ENCODE measurements around the gene C17orf75. TPM values are rescaled to one million over a fixed set of nuclear protein-coding genes. Genes with fewer than 3 reads are reported as not detected.

C17orf75 gene
- total and polyA plus RNA-seq, 2 of the 4 experiments (the other 2 are of a cell fraction), result 11.5 to 16.1 TPM

DNA sequence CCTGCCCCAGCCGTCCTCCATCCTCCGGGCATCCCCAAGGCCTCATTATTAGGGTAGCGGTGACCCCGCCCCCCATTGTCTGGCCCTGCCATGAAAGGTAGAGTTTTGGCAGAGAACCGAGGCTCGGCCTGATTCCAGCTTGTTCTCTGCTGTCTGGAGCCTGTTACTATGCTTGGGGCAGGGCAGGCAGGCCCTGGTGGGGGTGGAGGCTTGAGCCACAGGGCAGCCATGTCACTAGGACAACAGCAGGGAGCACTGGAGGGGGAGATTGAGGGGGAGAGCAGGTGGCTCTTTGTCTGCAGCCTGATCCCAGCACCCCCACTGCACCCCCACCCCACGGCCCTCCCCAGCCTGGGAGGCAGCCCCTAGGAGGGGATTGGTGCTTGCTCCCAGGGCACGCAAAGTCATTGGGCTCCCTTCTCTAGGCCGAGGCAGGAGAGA, 60.9 kb downstream of the C17orf75 start:
- in situ Hi-C loops (cut with MboI; ENCODE audit: low sequenced_read_pairs), result no loop called here

More for the DNA sequence above, 60.9 kb downstream of the C17orf75 start:
- intact Hi-C loops (cut with micrococcal nuclease) (no loop called here), dilution Hi-C loops (cut with HindIII; ENCODE audit: low sequenced_read_pairs, unreplicated experiment) (no loop called here)
- H3K4me1 ChIP-seq (ENCODE audit: control insufficient read depth, insufficient read depth, low read length), result no peaks in the 10 kb centered on the region
- no peak overlapping the region for H3K9ac ChIP-seq (ENCODE audit: low read depth, low read length)
- no peak overlapping the region for H2BK5ac ChIP-seq (ENCODE audit: low read depth, low read length, poor library complexity, severe bottlenecking)
- no peak overlapping the region for H2AK9ac ChIP-seq (replicated peaks; ENCODE audit: low read depth, low read length, poor library complexity)
- H3K56ac ChIP-seq (ENCODE audit: extremely low read depth, insufficient read depth, low read length), result no peak overlapping the region
- no peak overlapping the region for H4K5ac ChIP-seq (ENCODE audit: low read depth, low read length)
- no peak overlapping the region for H3K4ac ChIP-seq (ENCODE audit: low read depth, low read length)
- no peaks in the 10 kb centered on the region for H3K36me3 ChIP-seq (ENCODE audit: control insufficient read depth, insufficient read depth, low read length)
- H3K27me3 ChIP-seq (ENCODE audit: control insufficient read depth, insufficient read depth, low read length), result peaks cover 39% of the 10 kb centered on the region
- ChIA-PET CTCF (interaction anchor here (0.7 kb wide), 1 partner anchor 38 kb away, joined by 3 read pairs; no protein-coding TSS in a partner anchor), POLR2A (ENCODE audit: unreplicated experiment) (no interaction called here)
- no peak overlapping the region for H3K27ac ChIP-seq (ENCODE audit: insufficient read depth, low read length)
- no peaks in the 10 kb centered on the region; the same call in 1 of the 2 replicates for H4K20me1 ChIP-seq (ENCODE audit: insufficient read depth, low read length)
- H4K91ac ChIP-seq (ENCODE audit: insufficient read depth, low read depth, low read length), result no peak overlapping the region
- no peak overlapping the region for H2AFZ ChIP-seq (replicated peaks; ENCODE audit: low read length, poor library complexity)
- no peak for ATAC-seq (ENCODE audit: low read depth)
- H3K4me2 ChIP-seq (ENCODE audit: low read depth, low read length), result no peak overlapping the region
- BruUV-seq (replicated peaks), result no TSS peak
- no peaks in the 10 kb centered on the region for H3K9me3 ChIP-seq (ENCODE audit: control insufficient read depth, insufficient read depth, low read length)
- no peak for DNase-seq
- TF ChIP-seq MAFK (IDR thresholded peaks at IDR 0.05; ENCODE audit: low read depth, low read length) (no peak), MAZ (IDR thresholded peaks at IDR 0.05; ENCODE audit: borderline replicate concordance, low read depth, low read length) (no peak), BHLHE40 (IDR thresholded peaks at IDR 0.05; ENCODE audit: low read depth, low read length) (no peak), CHD1 (IDR thresholded peaks at IDR 0.05; ENCODE audit: low read depth, low read length) (no peak), RFX5 (IDR thresholded peaks at IDR 0.05; ENCODE audit: low read depth, low read length) (no peak), SMC3 (IDR thresholded peaks at IDR 0.05; ENCODE audit: low read depth, low read length) (no peak), NFE2L2 (IDR thresholded peaks at IDR 0.05; ENCODE audit: low read depth, low read length) (no peak), FOS (IDR thresholded peaks at IDR 0.05; ENCODE audit: low read depth, low read length) (no peak)
- TF ChIP-seq, protein P1, sequence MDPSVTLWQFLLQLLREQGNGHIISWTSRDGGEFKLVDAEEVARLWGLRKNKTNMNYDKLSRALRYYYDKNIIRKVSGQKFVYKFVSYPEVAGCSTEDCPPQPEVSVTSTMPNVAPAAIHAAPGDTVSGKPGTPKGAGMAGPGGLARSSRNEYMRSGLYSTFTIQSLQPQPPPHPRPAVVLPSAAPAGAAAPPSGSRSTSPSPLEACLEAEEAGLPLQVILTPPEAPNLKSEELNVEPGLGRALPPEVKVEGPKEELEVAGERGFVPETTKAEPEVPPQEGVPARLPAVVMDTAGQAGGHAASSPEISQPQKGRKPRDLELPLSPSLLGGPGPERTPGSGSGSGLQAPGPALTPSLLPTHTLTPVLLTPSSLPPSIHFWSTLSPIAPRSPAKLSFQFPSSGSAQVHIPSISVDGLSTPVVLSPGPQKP (IDR thresholded peaks at IDR 0.05; ENCODE audit: borderline replicate concordance, low read depth, low read length), result no peak
- no peak overlapping the region for H3K23ac ChIP-seq (ENCODE audit: low read depth, low read length)
- no peak overlapping the region for H3K4me3 ChIP-seq (ENCODE audit: insufficient read depth, low read depth, low read length)
- no peak overlapping the region for H2BK120ac ChIP-seq (ENCODE audit: low read depth, low read length)
- H3K79me1 ChIP-seq (ENCODE audit: low read depth in 1 of 2, low read length in 2 of 2), result no peaks in the 10 kb centered on the region
- H2AK5ac ChIP-seq (ENCODE audit: low read depth, low read length), result no peak overlapping the region
- no peak overlapping the region for H3K14ac ChIP-seq (replicated peaks; ENCODE audit: low read depth, low read length)
- H2BK15ac ChIP-seq (ENCODE audit: low read depth, low read length), result no peak overlapping the region
- H3K18ac ChIP-seq (ENCODE audit: low read depth, low read length), result no peak overlapping the region
- H2BK20ac ChIP-seq (ENCODE audit: low read depth, low read length), result no peak overlapping the region
- no CpG with 5 or more reads among the region's 9 CpGs for WGBS, 2 experiments (ENCODE audit: extremely low coverage in 2 of 2, insufficient read length in 1 of 2)
- no peaks in the 10 kb centered on the region for H3K9me1 ChIP-seq (ENCODE audit: insufficient read depth, low read length)
- no peak overlapping the region for H4K8ac ChIP-seq (ENCODE audit: low read depth in 2 of 2, low read length in 2 of 2)
